ENCODE results near the gene MLLT3. TPM values are rescaled to one million over a fixed set of nuclear protein-coding genes. Genes with fewer than 3 reads are reported as not detected.

The MLLT3 gene
- total and polyA plus RNA-seq, 2 donors (not counting 3 experiments of a cell fraction or from before 2014, with no cell fraction given): 6.1 to 10.0 TPM

DNA sequence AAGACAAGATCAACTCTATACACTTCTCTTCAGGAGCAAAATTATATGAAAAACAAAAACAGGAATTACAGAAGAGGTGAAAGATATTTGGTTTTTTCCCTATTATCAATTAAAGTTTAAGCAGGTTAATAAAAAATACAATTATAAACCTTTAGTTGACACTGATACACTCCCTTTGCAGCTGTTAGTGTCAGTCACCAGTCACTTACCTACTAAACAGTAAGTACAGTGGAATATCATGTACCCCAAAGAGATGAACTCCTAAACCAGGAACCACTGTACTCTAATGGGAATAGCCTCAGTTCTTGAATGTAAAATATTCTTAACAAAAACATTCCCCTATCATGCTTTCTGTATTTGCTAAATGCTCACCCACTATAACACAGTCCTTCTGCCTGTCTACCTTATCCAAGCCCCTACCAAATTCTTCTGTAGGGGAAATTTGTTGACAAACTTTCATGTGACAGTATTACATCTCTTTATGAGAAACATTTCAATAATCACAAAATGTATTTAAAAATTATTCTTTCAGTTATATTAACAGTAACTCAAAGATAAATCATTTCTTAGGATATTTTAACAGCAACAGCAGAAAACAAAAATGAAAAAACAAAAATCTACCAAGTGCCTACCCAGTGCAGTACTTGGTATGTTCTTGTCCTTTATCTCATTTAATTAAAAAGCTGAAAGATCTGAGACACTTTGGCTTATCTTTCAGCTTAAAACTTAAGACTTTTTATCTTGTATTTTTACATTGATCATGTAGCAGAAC lies 212.8 kb downstream of the MLLT3 start:
- Histone ChIP-seq H3K9me1 (replicated peaks; ENCODE audit: control insufficient read depth, extremely low read depth, insufficient read depth, low read length) (no peaks in the 10 kb centered on the region), H3K27me3 (ENCODE audit: control insufficient read depth in 2 of 2, insufficient read depth in 2 of 2, low read length in 2 of 2) (no peaks in the 10 kb centered on the region), H3K9ac (replicated peaks; ENCODE audit: extremely low read depth, insufficient read depth, low read length) (no peak overlapping the region), H3K4me1 (ENCODE audit: control insufficient read depth, extremely low read depth, insufficient read depth, low read length) (no peaks in the 10 kb centered on the region), H3K36me3 (ENCODE audit: control insufficient read depth in 2 of 2, extremely low read depth in 1 of 2, insufficient read depth in 2 of 2, low read length in 2 of 2) (no peaks in the 10 kb centered on the region), H3K4me2 (ENCODE audit: insufficient read depth, low read length) (no peak overlapping the region), H3K4me3 (replicated peaks in 1 of 3; ENCODE audit: insufficient read depth in 1 of 3, low read depth in 1 of 3, low read length in 3 of 3) (no peak overlapping the region), H3K27ac (ENCODE audit: insufficient read depth, low read depth, low read length) (no peak overlapping the region), H3K9me3 (replicated peaks; ENCODE audit: control insufficient read depth, insufficient read depth, low read length) (no peaks in the 10 kb centered on the region), H2AFZ (ENCODE audit: low read depth, low read length) (no peak overlapping the region), H3K79me2 (ENCODE audit: control insufficient read depth, insufficient read depth, low read length) (no peaks in the 10 kb centered on the region), H4K20me1 (replicated peaks; ENCODE audit: control insufficient read depth, extremely low read depth, insufficient read depth, low read length) (no peaks in the 10 kb centered on the region)
- CTCF ChIA-PET: interaction anchor here (1.4 kb wide), 1 partner anchor 12 kb away, joined by 3 read pairs; no protein-coding TSS in a partner anchor
- POLR2A ChIA-PET: no interaction called here
- intact Hi-C loops (cut with micrococcal nuclease): loop anchor here (5.0 kb wide), 1 partner anchor 482 kb away; no protein-coding TSS in a partner anchor
- no peak for FAIRE-seq
- DNase-seq (ENCODE audit: low read depth, low spot score): no peak
- BruUV-seq (replicated peaks): no TSS peak
- TF ChIP-seq JUN (IDR thresholded peaks at IDR 0.05; ENCODE audit: borderline replicate concordance, insufficient read depth, insufficient read length, low read depth): no peak
- TF ChIP-seq POLR2AphosphoS5 (IDR thresholded peaks at IDR 0.05; ENCODE audit: insufficient read depth, low read depth, low read length): no peak
- no peak for TF ChIP-seq MYC (IDR thresholded peaks at IDR 0.05; ENCODE audit: low read depth, low read length)
- no peak for TF ChIP-seq GATA2 (IDR thresholded peaks at IDR 0.05; ENCODE audit: insufficient read depth, insufficient read length, low read depth, low read length)
- TF ChIP-seq, protein P1, sequence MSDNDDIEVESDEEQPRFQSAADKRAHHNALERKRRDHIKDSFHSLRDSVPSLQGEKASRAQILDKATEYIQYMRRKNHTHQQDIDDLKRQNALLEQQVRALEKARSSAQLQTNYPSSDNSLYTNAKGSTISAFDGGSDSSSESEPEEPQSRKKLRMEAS (IDR thresholded peaks at IDR 0.05; ENCODE audit: insufficient read depth, insufficient read length): no peak
- TF ChIP-seq POLR2A (IDR thresholded peaks at IDR 0.05; ENCODE audit: low read depth, low read length): no peak
- TF ChIP-seq CTCF (IDR thresholded peaks at IDR 0.05; ENCODE audit: extremely low read depth in 1 of 2, insufficient read depth in 1 of 2, low read depth in 1 of 2, low read length in 2 of 2): no peak
- TF ChIP-seq FOS (IDR thresholded peaks at IDR 0.05; ENCODE audit: borderline replicate concordance, insufficient read depth, low read length): no peak
- no peak for TF ChIP-seq EZH2 (IDR thresholded peaks at IDR 0.05; ENCODE audit: borderline replicate concordance, low read depth, low read length, severe bottlenecking)
- dilution Hi-C loops (cut with MboI; ENCODE audit: extremely low pct_ligation_motif_present, low sequenced_read_pairs): no loop called here

Data from endothelial cell of umbilical vein (primary cell).